ENCODE measurements around the gene TBX2.
A peak's percentile ranks its signal among the peaks of the same experiment; 100 is the strongest.

TBX2 gene

GRCh38 chr17:61409301-61410112 is 9.9 kb downstream of the TBX2 start:
- peak; percentile 43 for TF ChIP-seq CTCF (conservative IDR thresholded peaks at IDR 0.05; ENCODE audit: low read length)
- peak overlapping the region; percentile 62 for H3K4me3 ChIP-seq (ENCODE audit: low read length)

GRCh38 chr17:61410141-61411010 is 10.7 kb downstream of the TBX2 start:
- no peak overlapping the region for H3K4me3 ChIP-seq (ENCODE audit: low read length)
- no peak; the same call in 1 of the 2 replicates for TF ChIP-seq CTCF (conservative IDR thresholded peaks at IDR 0.05; ENCODE audit: low read length)
- no peak for DNase-seq (ENCODE audit: low read depth)

More at GRCh38 chr17:61409301-61410112, 9.9 kb downstream of the TBX2 start:
- DNase-seq (ENCODE audit: low read depth) = peak; percentile 57

GRCh38 chr17:61411011-61411260 is 11.3 kb downstream of the TBX2 start:
- TF ChIP-seq CTCF (conservative IDR thresholded peaks at IDR 0.05; ENCODE audit: low read length) = no peak
- peak; percentile 43 for DNase-seq (ENCODE audit: low read depth)
- peak overlapping the region; percentile 67 for H3K4me3 ChIP-seq (ENCODE audit: low read length)

GRCh38 chr17:61411261-61412142 is 11.9 kb downstream of the TBX2 start:
- peak overlapping the region; percentile 67 for H3K4me3 ChIP-seq (ENCODE audit: low read length)
- DNase-seq (ENCODE audit: low read depth) = peak; percentile 58
- peak; percentile 18 for TF ChIP-seq CTCF (conservative IDR thresholded peaks at IDR 0.05; ENCODE audit: low read length)

GRCh38 chr17:61412143-61412859 is 12.7 kb downstream of the TBX2 start:
- DNase-seq (ENCODE audit: low read depth) = peak; percentile 71

More at GRCh38 chr17:61412143-61412859, 12.7 kb downstream of the TBX2 start:
- peak overlapping the region; percentile 67 for H3K4me3 ChIP-seq (ENCODE audit: low read length)
- TF ChIP-seq CTCF (conservative IDR thresholded peaks at IDR 0.05; ENCODE audit: low read length) = peak; percentile 81

Data from AG10803 (cell line).